ENCODE results near the gene TESK1.

The TESK1 gene, protein sequence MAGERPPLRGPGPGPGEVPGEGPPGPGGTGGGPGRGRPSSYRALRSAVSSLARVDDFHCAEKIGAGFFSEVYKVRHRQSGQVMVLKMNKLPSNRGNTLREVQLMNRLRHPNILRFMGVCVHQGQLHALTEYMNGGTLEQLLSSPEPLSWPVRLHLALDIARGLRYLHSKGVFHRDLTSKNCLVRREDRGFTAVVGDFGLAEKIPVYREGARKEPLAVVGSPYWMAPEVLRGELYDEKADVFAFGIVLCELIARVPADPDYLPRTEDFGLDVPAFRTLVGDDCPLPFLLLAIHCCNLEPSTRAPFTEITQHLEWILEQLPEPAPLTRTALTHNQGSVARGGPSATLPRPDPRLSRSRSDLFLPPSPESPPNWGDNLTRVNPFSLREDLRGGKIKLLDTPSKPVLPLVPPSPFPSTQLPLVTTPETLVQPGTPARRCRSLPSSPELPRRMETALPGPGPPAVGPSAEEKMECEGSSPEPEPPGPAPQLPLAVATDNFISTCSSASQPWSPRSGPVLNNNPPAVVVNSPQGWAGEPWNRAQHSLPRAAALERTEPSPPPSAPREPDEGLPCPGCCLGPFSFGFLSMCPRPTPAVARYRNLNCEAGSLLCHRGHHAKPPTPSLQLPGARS

GRCh38 chr9:35604578-35605350 is at the start of gene TESK1:
Gene TESK1 (plus strand): TSS chr9:35605262. CDS start chr9:35605620, 358 bp downstream.
- no peak for FAIRE-seq

DNA sequence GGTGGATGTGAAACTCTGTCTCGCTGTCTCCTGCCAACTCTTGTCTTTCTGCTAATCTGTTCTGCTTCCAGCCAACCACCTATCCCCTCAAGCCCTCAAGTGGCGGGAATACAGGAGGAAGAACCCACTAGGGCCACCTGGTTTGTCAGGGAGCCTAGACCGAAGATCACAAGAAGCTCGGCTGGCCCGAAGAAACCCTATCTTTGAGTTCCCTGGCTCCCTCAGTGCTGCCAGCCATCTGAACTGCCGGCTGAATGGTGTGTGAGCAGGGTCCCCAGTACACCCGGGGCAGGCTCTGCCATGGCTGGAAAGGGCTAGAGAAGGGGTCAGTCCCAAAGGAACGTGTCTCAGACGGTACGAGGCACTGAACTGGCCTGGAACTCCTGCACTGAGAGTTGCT is 49.2 kb upstream of the TESK1 start:
- FAIRE-seq: no peak

DNA sequence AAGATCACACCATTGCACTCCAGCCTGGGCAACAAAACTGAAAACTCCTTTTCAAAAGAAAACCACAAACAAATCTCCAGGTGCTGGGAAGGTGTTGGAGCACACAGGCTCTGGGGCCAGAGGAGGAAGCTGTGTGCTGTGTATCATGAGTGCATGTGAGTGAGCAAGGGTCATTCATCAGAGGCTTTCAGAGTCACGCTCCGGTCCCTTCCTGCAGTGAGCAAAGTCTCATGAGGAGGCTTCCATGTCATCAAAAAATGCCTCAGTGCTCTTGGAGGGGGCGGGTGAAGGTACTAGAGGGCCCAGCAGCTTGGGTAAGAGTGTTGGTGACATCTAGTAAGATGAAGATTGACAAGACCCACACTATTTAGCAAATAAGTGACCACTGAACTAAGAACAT is 48.3 kb upstream of the TESK1 start:
- no peak for FAIRE-seq

DNA sequence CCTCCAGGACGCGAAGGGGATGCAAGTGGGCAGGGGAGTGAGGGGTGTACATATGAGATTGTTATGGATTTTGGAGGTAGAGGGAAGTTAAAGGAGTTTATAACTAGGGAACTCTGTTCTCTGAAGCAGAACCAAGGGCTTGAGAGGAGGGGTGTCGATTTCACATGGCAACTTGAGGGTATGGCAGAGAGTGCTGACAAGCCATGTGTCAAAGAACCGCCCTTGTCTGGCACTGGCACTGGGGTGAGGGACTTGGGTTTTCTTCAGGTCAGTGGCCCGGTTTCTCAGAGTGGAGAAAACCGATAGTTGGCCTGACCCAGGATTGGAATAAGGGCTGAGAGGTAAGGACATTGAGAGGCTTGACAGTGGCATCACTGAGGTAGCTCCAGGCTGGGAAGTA is 47.7 kb upstream of the TESK1 start:
- no peak for FAIRE-seq

DNA sequence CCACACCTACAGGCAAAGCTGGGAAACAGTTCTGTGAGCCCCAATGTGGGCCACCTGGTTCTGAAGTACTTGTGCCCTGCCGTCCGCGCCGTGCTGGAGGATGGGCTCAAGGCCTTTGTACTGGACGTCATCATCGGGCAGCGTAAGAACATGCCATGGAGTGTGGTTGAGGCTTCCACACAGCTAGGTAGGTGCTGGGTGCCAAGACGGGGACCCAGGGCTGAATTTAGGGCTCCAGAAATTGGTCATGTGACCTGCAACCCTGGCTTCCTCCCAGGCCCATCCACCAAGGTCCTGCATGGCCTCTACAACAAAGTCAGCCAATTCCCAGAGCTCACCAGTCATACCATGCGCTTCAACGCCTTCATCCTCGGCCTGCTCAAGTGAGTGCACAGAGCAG is 46.9 kb upstream of the TESK1 start:
- no peak for FAIRE-seq

DNA sequence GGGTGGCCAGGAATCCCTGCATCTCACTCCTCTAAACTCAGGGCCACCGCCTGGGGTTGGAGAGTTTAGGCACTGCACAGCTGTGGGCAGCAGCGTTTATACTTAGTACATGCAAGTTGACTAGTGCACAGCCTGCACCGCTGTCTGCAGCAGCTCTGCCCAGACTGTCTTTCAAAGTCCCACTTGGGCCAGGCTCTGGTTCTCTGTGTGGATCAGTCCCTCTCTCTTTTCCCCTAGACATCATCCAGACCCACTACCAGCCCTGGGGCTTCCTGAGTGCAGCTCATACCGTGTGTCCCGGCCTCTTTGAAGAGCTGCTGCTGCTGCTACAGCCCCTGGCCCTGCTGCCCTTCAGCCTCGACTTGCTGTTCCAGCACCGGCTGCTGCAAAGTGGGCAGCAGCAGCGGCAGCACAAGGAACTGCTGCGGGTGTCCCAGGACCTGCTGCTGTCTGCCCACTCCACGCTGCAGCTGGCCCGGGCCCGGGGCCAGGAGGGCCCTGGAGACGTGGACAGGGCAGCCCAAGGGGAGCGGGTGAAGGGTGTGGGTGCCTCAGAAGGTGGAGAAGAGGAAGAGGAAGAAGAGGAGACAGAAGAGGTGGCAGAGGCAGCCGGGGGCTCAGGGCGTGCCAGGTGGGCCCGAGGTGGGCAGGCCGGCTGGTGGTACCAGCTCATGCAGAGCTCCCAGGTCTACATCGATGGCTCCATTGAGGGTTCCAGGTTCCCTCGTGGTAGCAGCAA is 45.1 kb upstream of the TESK1 start:
- no peak for FAIRE-seq

DNA sequence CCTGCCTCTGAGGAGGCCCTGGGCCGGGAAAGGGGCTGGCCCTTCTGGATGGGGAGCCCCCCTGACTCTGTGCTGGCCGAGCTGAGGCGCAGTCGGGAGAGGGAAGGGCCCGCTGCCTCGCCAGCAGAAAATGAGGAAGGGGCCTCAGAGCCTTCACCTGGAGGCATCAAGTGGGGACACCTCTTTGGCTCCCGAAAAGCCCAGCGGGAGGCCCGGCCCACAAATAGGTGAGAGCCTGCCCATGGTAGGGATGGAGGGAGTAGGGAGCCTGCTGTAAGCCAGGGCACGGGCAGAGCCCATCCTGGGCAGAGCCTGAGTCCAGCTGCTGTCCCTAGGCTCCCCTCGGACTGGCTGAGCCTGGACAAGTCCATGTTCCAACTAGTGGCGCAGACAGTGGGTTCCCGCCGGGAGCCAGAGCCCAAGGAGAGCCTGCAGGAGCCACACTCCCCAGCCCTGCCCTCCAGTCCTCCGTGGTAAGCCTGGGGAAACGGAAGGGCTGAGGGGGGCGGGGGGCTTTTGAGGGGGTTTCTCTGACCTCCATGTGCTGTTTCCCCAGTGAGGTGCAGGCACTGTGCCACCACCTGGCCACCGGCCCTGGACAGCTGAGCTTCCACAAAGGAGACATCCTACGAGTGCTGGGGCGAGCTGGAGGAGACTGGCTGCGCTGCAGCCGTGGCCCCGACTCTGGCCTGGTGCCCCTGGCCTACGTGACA is 44.3 kb upstream of the TESK1 start:
- FAIRE-seq: no peak

DNA sequence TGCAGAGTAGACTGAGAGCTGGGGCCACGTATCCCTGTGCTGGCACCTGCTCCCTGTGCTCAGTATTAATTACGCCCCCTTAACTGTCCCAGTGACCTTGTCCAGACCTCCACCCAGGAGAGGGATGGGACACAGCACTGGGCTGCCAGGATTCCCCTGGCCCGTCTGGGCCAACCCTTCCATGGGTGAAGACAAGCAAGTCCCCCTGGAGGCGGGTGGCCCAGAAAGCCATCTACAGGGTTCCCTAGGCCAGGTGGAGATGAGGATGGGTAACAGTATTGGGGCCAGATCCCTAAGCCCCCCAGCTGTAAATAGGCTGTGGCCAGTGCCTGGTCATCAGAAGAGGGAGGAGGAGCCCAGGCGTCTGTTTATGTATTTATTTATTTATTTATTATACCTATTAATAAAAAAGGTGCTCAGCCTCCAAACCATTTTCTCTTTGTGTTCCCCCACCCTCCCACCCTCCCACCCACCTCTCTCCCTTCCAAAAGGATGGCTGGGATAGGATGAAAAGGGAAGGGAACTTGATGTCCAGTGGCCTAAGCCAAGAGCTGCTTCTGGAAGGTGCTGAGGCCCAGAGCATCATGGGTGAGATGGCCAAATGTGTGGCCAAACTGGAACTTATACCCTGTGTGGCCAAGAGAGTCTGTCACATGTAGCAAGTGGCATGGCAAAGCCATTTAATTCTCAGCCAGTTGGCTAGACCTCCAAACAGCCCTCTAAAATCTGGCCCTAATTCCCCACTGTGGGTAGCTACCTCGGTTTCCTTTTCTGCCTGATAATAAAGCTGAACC is 43.4 kb upstream of the TESK1 start:
- FAIRE-seq: no peak

- no peak for FAIRE-seq
Measured at GRCh38 chr9:35562895-35563780, 41.9 kb upstream of the TESK1 start.

DNA sequence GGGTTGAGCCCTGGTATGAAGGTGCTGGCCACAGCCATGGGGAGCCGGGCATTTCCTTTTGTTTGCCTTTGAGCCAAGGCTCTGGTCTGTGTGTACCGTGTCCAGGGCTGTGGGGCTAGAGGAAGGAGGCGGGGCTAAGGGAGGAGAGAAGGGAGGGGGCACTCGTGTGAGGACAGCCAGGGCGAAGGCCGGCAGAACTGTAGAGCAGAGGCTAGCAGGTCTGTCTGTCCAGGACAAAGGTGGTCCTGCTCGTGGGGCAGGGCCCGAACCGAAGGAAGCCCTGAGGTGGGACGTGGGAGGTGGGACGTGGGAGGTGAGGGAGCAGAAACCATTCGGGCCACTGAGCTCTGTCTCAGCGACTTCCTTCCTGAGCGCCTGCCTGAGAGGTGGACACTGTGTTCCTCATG is 41.3 kb upstream of the TESK1 start:
- FAIRE-seq: no peak

DNA sequence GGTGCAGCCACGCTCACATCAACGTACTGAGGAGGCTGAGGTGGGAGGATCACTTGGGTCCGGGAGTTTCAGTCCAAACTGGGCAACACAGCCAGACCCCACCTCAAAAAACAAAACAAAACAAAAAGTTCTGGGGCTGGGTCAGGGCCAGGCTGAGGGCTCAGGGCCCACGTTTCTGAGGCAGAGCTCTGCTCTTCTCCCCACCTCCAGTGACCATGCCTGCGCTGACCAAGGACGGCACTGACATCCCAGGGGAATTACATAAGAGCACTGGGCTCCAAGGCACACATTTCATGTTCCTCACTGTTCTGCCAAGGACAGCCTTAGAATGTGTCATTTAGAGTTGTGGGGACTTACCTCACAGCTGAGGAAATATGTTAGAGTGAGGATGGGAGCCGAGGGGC is 40.4 kb upstream of the TESK1 start:
- FAIRE-seq: no peak

GRCh38 chr9:35566417-35566816 is 38.6 kb upstream of the TESK1 start:
- no peak for FAIRE-seq

DNA sequence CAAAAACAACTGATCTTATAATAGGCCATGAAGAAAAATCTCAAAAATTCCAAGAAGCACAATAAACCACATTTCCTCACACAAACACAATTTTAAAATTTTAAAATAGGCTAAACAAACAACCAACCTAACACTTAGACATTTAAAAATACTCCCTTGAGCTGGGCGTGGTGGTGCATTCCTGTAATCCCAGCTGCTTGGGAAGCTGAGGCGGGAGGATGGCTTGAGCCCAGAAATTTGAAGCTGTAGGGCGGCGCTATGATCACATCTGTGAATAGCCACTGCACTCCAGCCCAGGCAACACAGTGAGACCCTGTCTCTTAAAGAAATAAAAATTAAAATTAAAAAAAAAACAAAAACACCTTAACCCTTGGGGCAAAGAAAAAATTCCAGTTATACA is 36.9 kb upstream of the TESK1 start:
- no peak for FAIRE-seq

- no peak for FAIRE-seq
Measured at GRCh38 chr9:35569206-35569605, 35.9 kb upstream of the TESK1 start.

DNA sequence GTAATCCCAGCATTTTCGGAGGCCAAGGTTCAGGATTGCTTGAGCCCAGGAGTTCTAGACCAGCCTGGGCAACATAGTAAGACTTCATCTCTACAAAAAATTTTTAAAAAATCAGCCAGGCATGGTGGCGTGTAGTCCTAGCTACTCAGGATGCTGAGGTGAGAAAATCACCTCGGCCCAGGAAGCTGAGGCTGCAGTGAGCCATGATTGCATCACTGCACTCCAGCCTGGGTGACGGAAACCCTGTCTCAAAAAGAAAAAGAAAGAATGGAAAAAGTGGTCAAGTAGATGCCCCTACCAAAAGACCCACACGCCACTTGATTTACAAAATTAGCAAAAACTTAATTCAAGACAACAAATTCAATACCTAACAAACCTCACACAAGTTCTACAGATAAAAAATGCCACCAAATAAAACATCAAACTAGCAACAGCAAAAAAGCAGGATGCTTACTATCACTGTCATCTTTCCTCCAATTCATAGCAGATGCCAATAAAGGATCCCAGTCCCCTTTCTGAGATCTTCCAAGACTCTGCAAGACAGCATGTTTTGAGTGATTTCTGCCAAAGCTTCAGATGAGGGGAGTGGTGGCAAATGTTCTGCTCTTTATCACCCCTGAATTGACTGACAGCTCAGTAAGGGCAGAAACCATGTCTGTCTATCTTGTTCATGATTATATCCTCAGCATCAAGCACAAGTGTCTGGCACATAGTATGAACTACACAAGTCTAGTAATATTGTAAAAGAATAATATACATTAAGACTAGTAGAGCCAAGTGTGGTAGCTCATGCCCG is 34.2 kb upstream of the TESK1 start:
- FAIRE-seq: no peak

DNA sequence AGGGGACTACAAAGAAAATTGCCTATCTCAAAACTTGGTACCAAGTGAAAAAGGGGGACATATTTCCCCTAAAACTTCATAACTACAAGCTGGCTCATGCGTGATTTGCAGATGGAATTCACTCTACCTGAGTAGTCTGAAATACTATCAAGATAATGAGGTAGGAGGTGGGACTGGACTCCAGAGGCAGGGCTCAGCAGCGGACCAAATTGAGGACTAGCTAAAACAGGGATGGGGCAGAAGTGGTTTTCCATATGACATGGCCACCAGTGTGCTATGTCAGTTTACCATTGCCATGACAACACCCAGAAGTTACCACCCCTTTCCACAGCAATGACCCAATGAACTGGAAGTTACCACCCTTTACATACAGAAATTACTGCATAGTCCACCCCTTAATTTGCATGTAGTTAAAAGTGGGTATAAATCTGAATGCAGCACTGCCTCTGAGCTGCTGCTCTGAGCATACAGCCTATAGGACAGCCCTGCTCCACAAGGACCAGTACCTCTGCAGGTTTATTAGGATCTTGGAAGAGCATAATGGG is 30.4 kb upstream of the TESK1 start:
- no peak for FAIRE-seq

- FAIRE-seq: no peak
Measured at GRCh38 chr9:35575478-35575877, 29.6 kb upstream of the TESK1 start.

DNA sequence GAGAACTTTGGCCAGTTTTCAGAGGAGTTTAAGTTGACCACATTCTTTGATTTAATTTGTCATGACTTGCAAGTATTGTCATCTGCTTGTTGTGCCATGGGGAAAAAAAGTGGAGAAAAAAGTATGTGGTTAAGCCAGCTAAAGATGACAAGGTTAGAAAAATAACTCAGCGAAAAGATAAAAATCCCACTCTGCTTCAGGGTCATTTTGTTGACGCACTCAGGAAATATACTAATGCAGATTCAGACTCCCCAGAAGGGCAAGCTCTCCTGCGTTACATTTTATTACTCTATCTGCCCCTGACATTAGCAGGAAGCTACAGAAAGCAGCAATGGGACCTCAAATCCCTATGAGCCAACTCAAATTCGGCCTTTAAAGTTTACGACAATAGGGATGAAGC is 27.6 kb upstream of the TESK1 start:
- FAIRE-seq: no peak

DNA sequence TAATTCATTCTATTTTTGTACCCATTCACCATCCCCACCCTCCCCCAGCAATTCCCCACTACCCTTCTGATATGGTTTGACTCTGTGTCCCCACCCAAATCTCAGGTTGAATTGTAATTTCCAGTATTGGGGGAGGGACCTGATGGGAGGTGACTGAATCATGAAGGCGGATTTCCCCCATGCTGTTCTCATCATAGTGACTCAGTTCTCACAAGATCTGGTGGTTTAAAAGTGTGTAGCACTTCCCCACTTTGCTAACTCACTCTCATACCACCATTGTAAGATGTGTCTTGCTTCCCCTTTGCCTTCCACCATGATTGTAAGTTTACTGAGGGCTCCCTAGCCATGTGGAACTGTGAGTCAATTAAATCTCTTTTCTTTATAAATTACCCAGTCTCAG is 25.9 kb upstream of the TESK1 start:
- FAIRE-seq: no peak
